HepG2 (cell line): ENCODE data around the gene L1CAM. TPM values are rescaled to one million over a fixed set of nuclear protein-coding genes. Genes with fewer than 3 reads are reported as not detected.

Experiments used
- ATAC-seq: fragments of 200-7000 bp; cut with Tn5 transposase; 3 replicates; pipeline ENCODE4 v1.9.1; 2020; ENCODE audit warnings: mild to moderate bottlenecking, moderate library complexity
- BruUV-seq: library from RNA; stranded (reverse); fragments of 400-500 nt; replicated peaks from 2 replicates; lab custom pipeline; 2021; lab: Mats Ljungman, UMichigan
- CTCF ChIA-PET: fragments of 300-600 bp; formaldehyde crosslinking; extraction: SDS; loops from one replicate; lab custom pipeline; 2021; ENCODE audit warnings: low total read pairs, inconsistent platforms, low intra/inter-chr PET ratio; lab: Yijun Ruan, JAX
- POLR2A ChIA-PET: fragments of 350-600 bp; sonication (Branson Sonifier 250); formaldehyde crosslinking; loops from one replicate; lab custom pipeline; 2020; ENCODE audit warnings: antibody characterized with exemption, inconsistent platforms; lab: Yijun Ruan, JAX
- DNase-seq: peaks from one replicate; pipeline ENCODE4 v3.0.0-alpha.2; 2015; ENCODE audit warnings: low spot score
- FAIRE-seq: peaks from 3 replicates; lab custom pipeline; 2011; peaks lifted over from hg19 to GRCh38; lab: Jason Lieb, UNC
- H2AFZ ChIP-seq: one replicate; pipeline ENCODE4 v1.6.1; 2011; ENCODE audit warnings: low read length, inconsistent platforms
- H3K27ac ChIP-seq: fragments of 300-600 bp; 3 replicates; pipeline ENCODE4 v1.8.0; 2011; ENCODE audit warnings: mixed run types, mild to moderate bottlenecking, mixed read lengths, low read length, inconsistent platforms; ENCODE audit not compliant: insufficient read depth; ENCODE audit errors: extremely low read length
- H3K27me3 ChIP-seq, 2 experiments: fragments of 200-600 bp in 1 of 2; 2 replicates in 1 of 2; 3 replicates in 1 of 2; pipeline versions ENCODE4 v1.6.0 to v1.8.0; 2011; ENCODE audit warnings: low read length in 2 of 2, mild to moderate bottlenecking in 2 of 2, moderate library complexity in 2 of 2, inconsistent platforms in 1 of 2; ENCODE audit not compliant: insufficient read depth in 2 of 2, control insufficient read depth in 1 of 2
- H3K36me3 ChIP-seq, 2 experiments: fragments of 200-600 bp in 1 of 2; replicated peaks in 1 of 2; 2 replicates in 1 of 2; 3 replicates in 1 of 2; pipeline versions ENCODE4 v1.5.1 to v1.8.0; 2011; ENCODE audit warnings: low read length in 2 of 2, inconsistent platforms in 1 of 2; ENCODE audit not compliant: insufficient read depth in 2 of 2, control insufficient read depth in 1 of 2
- H3K4me1 ChIP-seq: 2 replicates; pipeline ENCODE4 v1.5.1; 2012; ENCODE audit warnings: low read length, inconsistent platforms; ENCODE audit not compliant: insufficient read depth
- H3K4me2 ChIP-seq: 2 replicates; pipeline ENCODE4 v1.6.0; 2011; ENCODE audit warnings: low read depth, low read length, inconsistent platforms
- H3K4me3 ChIP-seq, 3 experiments: fragments of 200-600 bp in 1 of 3; sonication (generic), shearing (Covaris generic) in 1 of 3; replicated peaks in 1 of 3; 2 replicates each; pipeline ENCODE4 v1.5.1; 2011 to 2016; ENCODE audit warnings: low read length in 3 of 3, inconsistent platforms in 2 of 3, low read depth in 2 of 3, mild to moderate bottlenecking in 2 of 3, control low read depth in 1 of 3, mixed read lengths in 1 of 3; ENCODE audit not compliant: insufficient read depth in 1 of 3
- H3K79me2 ChIP-seq: one replicate; pipeline ENCODE4 v1.6.1; 2011; ENCODE audit warnings: low read length, inconsistent platforms; ENCODE audit not compliant: insufficient read depth
- H3K9ac ChIP-seq: 2 replicates; pipeline ENCODE4 v1.6.0; 2011; ENCODE audit warnings: mild to moderate bottlenecking, low read depth, low read length, inconsistent platforms; ENCODE audit not compliant: insufficient read depth
- H3K9me3 ChIP-seq: 2 replicates; pipeline ENCODE4 v1.5.1; 2012; ENCODE audit warnings: mild to moderate bottlenecking, low read length
- H4K20me1 ChIP-seq: 2 replicates; pipeline ENCODE4 v1.6.0; 2011; ENCODE audit warnings: inconsistent platforms, mild to moderate bottlenecking, low read length, moderate library complexity; ENCODE audit not compliant: insufficient read depth
- ATM ChIP-seq: fragments of 450-650 bp; IDR thresholded peaks from 2 replicates; pipeline ENCODE4 v1.7.1; 2017; ENCODE audit warnings: mild to moderate bottlenecking, borderline replicate concordance
- FOXO1 ChIP-seq: sonication (generic); formaldehyde crosslinking; IDR thresholded peaks from 2 replicates; pipeline ENCODE4 v1.4.0; 2020; ENCODE audit warnings: missing genetic modification reagents
- MED8 ChIP-seq: sonication (generic); formaldehyde crosslinking; IDR thresholded peaks from 2 replicates; pipeline ENCODE4 v1.8.1; 2023; ENCODE audit warnings: mild to moderate bottlenecking, missing genetic modification reagents; ENCODE audit not compliant: insufficient replicate concordance
- MTF1 ChIP-seq: sonication (generic); formaldehyde crosslinking; IDR thresholded peaks from 2 replicates; pipeline ENCODE4 v1.5.0; 2020; ENCODE audit warnings: missing genetic modification reagents
- POLR2G ChIP-seq: fragments of 200-400 bp; formaldehyde crosslinking; IDR thresholded peaks from 2 replicates; pipeline ENCODE4 v1.6.1; 2018; ENCODE audit warnings: mild to moderate bottlenecking, low read depth, low read length, moderate library complexity
- RELA ChIP-seq: sonication (generic); formaldehyde crosslinking; IDR thresholded peaks from 2 replicates; pipeline ENCODE4 v1.4.0; 2020; ENCODE audit warnings: missing genetic modification reagents
- SP1 ChIP-seq, 2 experiments: fragments of 450-650 bp in 1 of 2; sonication (generic) in 1 of 2; formaldehyde crosslinking in 1 of 2; IDR thresholded peaks; 2 replicates each; pipeline versions ENCODE4 v1.4.0 to v1.6.1; 2016 to 2020; ENCODE audit warnings: missing genetic modification reagents in 1 of 2
- TBX3 ChIP-seq: fragments of 450-650 bp; IDR thresholded peaks from 2 replicates; pipeline ENCODE4 v1.6.1; 2017; ENCODE audit warnings: antibody characterized with exemption, mild to moderate bottlenecking, inconsistent platforms, borderline replicate concordance
- ZNF136 ChIP-seq: sonication (generic); formaldehyde crosslinking; IDR thresholded peaks from 2 replicates; pipeline ENCODE4 v1.8.1; 2022; ENCODE audit warnings: low read depth, mild to moderate bottlenecking, moderate library complexity, missing genetic modification reagents
- ZNF33A ChIP-seq: sonication (generic); formaldehyde crosslinking; IDR thresholded peaks from 2 replicates; pipeline ENCODE4 v1.5.1; 2020; ENCODE audit warnings: missing genetic modification reagents, mild to moderate bottlenecking, moderate library complexity, borderline replicate concordance
- ZNF354B ChIP-seq: sonication (generic); formaldehyde crosslinking; IDR thresholded peaks from 2 replicates; pipeline ENCODE4 v1.8.0; 2022; ENCODE audit warnings: mild to moderate bottlenecking, missing genetic modification reagents
- ZNF468 ChIP-seq: sonication (generic); formaldehyde crosslinking; IDR thresholded peaks from 2 replicates; pipeline ENCODE4 v1.8.0; 2022; ENCODE audit warnings: mild to moderate bottlenecking, moderate library complexity, missing genetic modification reagents
- ZNF567 ChIP-seq: sonication (generic); formaldehyde crosslinking; IDR thresholded peaks from 2 replicates; pipeline ENCODE4 v1.8.1; 2023; ENCODE audit warnings: mild to moderate bottlenecking, missing genetic modification reagents, borderline replicate concordance
- ZNF883 ChIP-seq: sonication (generic); formaldehyde crosslinking; IDR thresholded peaks from 2 replicates; pipeline ENCODE4 v1.5.1; 2020; ENCODE audit warnings: mild to moderate bottlenecking, missing genetic modification reagents; ENCODE audit errors: not compliant biosample characterization
- WGBS: methylation state at CpG from one replicate; pipeline ENCODE4 v1.1.6; 2017; ENCODE audit warnings: low lambda C conversion rate; 5-methylcytosine and 5-hydroxymethylcytosine counted together
- in situ Hi-C: cut with HindIII; loops from 2 replicates; pipeline ENCODE4 v1.10.0; 2017; ENCODE audit warnings: low pct_unique_long_range_greater_than_20kb; ENCODE audit not compliant: extremely low pct_ligation_motif_present
- intact Hi-C: fragments of 100-400 bp; cut with micrococcal nuclease; formaldehyde crosslinking; loops from one replicate; pipeline ENCODE4 v1.10.0; 2022; ENCODE audit not compliant: unreplicated experiment
- polyA plus RNA-seq, 8 experiments: library from polyadenylated mRNA; depleted of rRNA in 3 of 8; stranded (reverse) in 7 of 8; unstranded in 1 of 8; fragments of >200 nt; fragmentation: Illumina TruSeq in 4 of 8; extraction: Trizol in 4 of 8; gene quantifications; 2 replicates each; pipeline versions ENCODE4 v1.2.1 to v1.2.3, GENCODE V29; 2011 to 2016; ENCODE audit warnings: low read depth in 4 of 8, missing spikeins in 1 of 8, mixed read lengths in 1 of 8; ENCODE audit not compliant: insufficient read depth in 1 of 8
- total RNA-seq, 5 experiments: library from RNA; depleted of rRNA; stranded (reverse); fragments of >200 nt; fragmentation: Illumina TruSeq; extraction: Trizol; gene quantifications; 2 replicates each; pipeline ENCODE4 v1.2.3, GENCODE V29; 2016; ENCODE audit warnings: low read depth in 1 of 5
- TF ChIP-seq, protein P1 (sequence below): sonication (generic); formaldehyde crosslinking; IDR thresholded peaks from 2 replicates; pipeline ENCODE4 v1.4.0; 2020; ENCODE audit warnings: missing genetic modification reagents
- TF ChIP-seq, protein P2 (sequence below): IDR thresholded peaks from 2 replicates; pipeline ENCODE4 v1.6.1; 2016
- TF ChIP-seq, protein P3 (sequence below): IDR thresholded peaks from 2 replicates; pipeline ENCODE4 v1.6.1; 2016; ENCODE audit warnings: missing compliant biosample characterization, missing genetic modification reagents, borderline replicate concordance

Gene L1CAM
- total and polyA plus RNA-seq, 2 of the 13 experiments (the other 11 are each of a cell fraction or from before 2014, with no cell fraction given): 1.4 to 2.0 TPM

DNA sequence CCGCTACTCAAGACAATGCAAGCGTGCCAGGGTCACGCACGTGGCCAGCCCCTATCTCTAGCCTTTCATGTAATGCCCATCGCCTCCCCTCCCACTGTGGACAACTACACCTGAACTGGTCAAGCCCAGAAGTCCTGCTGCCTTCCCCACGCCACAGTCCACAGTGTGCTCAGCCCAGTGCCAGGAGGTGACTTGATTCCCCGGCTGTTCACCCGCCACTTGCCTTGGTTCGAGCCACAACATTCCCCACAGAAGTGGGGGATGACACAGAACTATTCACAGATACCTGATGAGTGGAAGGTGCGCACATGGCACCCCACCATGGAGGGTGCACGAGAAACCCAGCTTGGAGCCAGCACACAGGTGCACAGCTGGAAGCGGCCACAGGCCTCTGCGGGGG is 33.3 kb upstream of the L1CAM start:
- intact Hi-C loops: no loop called here
- 46% methylated on average over 6 of the region's 13 CpGs for WGBS
- Histone ChIP-seq H2AFZ (no peak overlapping the region), H3K27ac (no peak overlapping the region), H3K36me3 (no peaks in the 10 kb centered on the region), H3K4me3 (no peak overlapping the region), H3K79me2 (no peaks in the 10 kb centered on the region), H3K9ac (no peak overlapping the region), H3K4me1 (peaks cover 28% of the 10 kb centered on the region), H3K9me3 (no peaks in the 10 kb centered on the region), H3K4me2 (no peak overlapping the region), H3K27me3 (no peaks in the 10 kb centered on the region; a peak in 2 of 5 replicates), H4K20me1 (no peaks in the 10 kb centered on the region)
- FAIRE-seq (no peak), ATAC-seq (no peak), DNase-seq (no peak)
- ChIA-PET POLR2A (no interaction called here), CTCF (no interaction called here)
- no peak for TF ChIP-seq RELA (CRISPR knock-in tag)
- TF ChIP-seq, protein P1, sequence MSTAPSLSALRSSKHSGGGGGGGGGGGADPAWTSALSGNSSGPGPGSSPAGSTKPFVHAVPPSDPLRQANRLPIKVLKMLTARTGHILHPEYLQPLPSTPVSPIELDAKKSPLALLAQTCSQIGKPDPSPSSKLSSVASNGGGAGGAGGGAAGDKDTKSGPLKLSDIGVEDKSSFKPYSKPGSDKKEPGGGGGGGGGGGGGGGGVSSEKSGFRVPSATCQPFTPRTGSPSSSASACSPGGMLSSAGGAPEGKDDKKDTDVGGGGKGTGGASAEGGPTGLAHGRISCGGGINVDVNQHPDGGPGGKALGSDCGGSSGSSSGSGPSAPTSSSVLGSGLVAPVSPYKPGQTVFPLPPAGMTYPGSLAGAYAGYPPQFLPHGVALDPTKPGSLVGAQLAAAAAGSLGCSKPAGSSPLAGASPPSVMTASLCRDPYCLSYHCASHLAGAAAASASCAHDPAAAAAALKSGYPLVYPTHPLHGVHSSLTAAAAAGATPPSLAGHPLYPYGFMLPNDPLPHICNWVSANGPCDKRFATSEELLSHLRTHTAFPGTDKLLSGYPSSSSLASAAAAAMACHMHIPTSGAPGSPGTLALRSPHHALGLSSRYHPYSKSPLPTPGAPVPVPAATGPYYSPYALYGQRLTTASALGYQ (CRISPR knock-in tag): no peak
- no peak for TF ChIP-seq ZNF136 (CRISPR knock-in tag)
- no peak for TF ChIP-seq ZNF567 (CRISPR knock-in tag)
- no peak for TF ChIP-seq ZNF883
- no peak for TF ChIP-seq ZNF33A
- no peak for TF ChIP-seq TBX3
- TF ChIP-seq, protein P2, sequence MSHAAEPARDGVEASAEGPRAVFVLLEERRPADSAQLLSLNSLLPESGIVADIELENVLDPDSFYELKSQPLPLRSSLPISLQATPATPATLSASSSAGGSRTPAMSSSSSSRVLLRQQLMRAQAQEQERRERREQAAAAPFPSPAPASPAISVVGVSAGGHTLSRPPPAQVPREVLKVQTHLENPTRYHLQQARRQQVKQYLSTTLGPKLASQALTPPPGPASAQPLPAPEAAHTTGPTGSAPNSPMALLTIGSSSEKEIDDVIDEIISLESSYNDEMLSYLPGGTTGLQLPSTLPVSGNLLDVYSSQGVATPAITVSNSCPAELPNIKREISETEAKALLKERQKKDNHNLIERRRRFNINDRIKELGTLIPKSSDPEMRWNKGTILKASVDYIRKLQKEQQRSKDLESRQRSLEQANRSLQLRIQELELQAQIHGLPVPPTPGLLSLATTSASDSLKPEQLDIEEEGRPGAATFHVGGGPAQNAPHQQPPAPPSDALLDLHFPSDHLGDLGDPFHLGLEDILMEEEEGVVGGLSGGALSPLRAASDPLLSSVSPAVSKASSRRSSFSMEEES (CRISPR knock-in tag): no peak
- TF ChIP-seq MED8 (CRISPR knock-in tag): no peak
- TF ChIP-seq ZNF468 (CRISPR knock-in tag): no peak
- no peak for TF ChIP-seq ZNF354B (CRISPR knock-in tag)
- TF ChIP-seq SP1 (IDR thresholded peaks at IDR 0.05): no peak
- no peak for TF ChIP-seq SP1 (CRISPR knock-in tag; IDR thresholded peaks at IDR 0.05)
- TF ChIP-seq, protein P3, sequence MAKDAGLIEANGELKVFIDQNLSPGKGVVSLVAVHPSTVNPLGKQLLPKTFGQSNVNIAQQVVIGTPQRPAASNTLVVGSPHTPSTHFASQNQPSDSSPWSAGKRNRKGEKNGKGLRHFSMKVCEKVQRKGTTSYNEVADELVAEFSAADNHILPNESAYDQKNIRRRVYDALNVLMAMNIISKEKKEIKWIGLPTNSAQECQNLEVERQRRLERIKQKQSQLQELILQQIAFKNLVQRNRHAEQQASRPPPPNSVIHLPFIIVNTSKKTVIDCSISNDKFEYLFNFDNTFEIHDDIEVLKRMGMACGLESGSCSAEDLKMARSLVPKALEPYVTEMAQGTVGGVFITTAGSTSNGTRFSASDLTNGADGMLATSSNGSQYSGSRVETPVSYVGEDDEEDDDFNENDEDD (CRISPR knock-in tag): no peak
- no peak for TF ChIP-seq ATM
- no peak for TF ChIP-seq FOXO1 (CRISPR knock-in tag)
- no peak for TF ChIP-seq POLR2G
- TF ChIP-seq MTF1 (CRISPR knock-in tag): no peak
- BruUV-seq: no TSS peak
- in situ Hi-C loops: no loop called here
